ENCODE results near the gene DYNC1H1.
"Not testable (repeated sequence)": the region's sequence is repeated elsewhere in the genome, so short reads cannot be mapped to it uniquely, and the experiment has no call there.

Gene DYNC1H1

GRCh38 chr14:102058961-102059360 lies 94.6 kb downstream of the DYNC1H1 start:
- Histone ChIP-seq H3K9me3 (ENCODE audit: control insufficient read depth, insufficient read depth, low read length) (no peaks in the 10 kb centered on the region), H3K79me2 (ENCODE audit: control insufficient read depth, low read length) (no peaks in the 10 kb centered on the region), H3K27ac (ENCODE audit: low read depth, low read length) (no peak overlapping the region), H3F3A (ENCODE audit: control insufficient read depth, insufficient read depth) (no peaks in the 10 kb centered on the region), H3K4me3 (ENCODE audit: low read length) (no peak overlapping the region), H3K4me1 (ENCODE audit: control insufficient read depth, low read length) (no peaks in the 10 kb centered on the region), H3K36me3 (ENCODE audit: control insufficient read depth, low read length) (peaks cover 4% of the 10 kb centered on the region; the same call in 1 of the 2 replicates), H4K20me1 (ENCODE audit: control insufficient read depth, insufficient read depth, low read depth, low read length) (no peaks in the 10 kb centered on the region), H3K9me2 (replicated peaks; ENCODE audit: control insufficient read depth, low read length) (no peaks in the 10 kb centered on the region), H3K27me3 (ENCODE audit: control insufficient read depth, low read length) (no peaks in the 10 kb centered on the region; the same call in 1 of the 2 replicates), H3K4me2 (ENCODE audit: low read length) (no peak overlapping the region)
- TF ChIP-seq CTCF (IDR thresholded peaks at IDR 0.05; ENCODE audit: low read depth, low read length, poor library complexity, severe bottlenecking) (no peak), EZH2phosphoT487 (IDR thresholded peaks at IDR 0.05; ENCODE audit: borderline replicate concordance, low read length) (no peak)

- H3K79me2 ChIP-seq (ENCODE audit: control insufficient read depth, low read length): no peaks in the 10 kb centered on the region
- no peak overlapping the region for H3K4me3 ChIP-seq (ENCODE audit: low read length)
- H3K4me2 ChIP-seq (ENCODE audit: low read length): no peak overlapping the region
- no peaks in the 10 kb centered on the region for H4K20me1 ChIP-seq (ENCODE audit: control insufficient read depth, insufficient read depth, low read depth, low read length)
- H3K9me2 ChIP-seq (replicated peaks; ENCODE audit: control insufficient read depth, low read length): no peaks in the 10 kb centered on the region
- no peaks in the 10 kb centered on the region for H3K36me3 ChIP-seq (ENCODE audit: control insufficient read depth, low read length)
- H3K4me1 ChIP-seq (ENCODE audit: control insufficient read depth, low read length): no peaks in the 10 kb centered on the region
- no peaks in the 10 kb centered on the region for H3F3A ChIP-seq (ENCODE audit: control insufficient read depth, insufficient read depth)
- no peaks in the 10 kb centered on the region; the same call in 1 of the 2 replicates for H3K27me3 ChIP-seq (ENCODE audit: control insufficient read depth, low read length)
- TF ChIP-seq EZH2phosphoT487 (IDR thresholded peaks at IDR 0.05; ENCODE audit: borderline replicate concordance, low read length) (no peak), CTCF (IDR thresholded peaks at IDR 0.05; ENCODE audit: low read depth, low read length, poor library complexity, severe bottlenecking) (peak; percentile 58)
- H3K9me3 ChIP-seq (ENCODE audit: control insufficient read depth, insufficient read depth, low read length): no peaks in the 10 kb centered on the region
- H3K27ac ChIP-seq (ENCODE audit: low read depth, low read length): no peak overlapping the region
Measured at GRCh38 chr14:102063109-102063807, 98.9 kb downstream of the DYNC1H1 start.

- Histone ChIP-seq H4K20me1 (ENCODE audit: control insufficient read depth, insufficient read depth, low read depth, low read length) (no peaks in the 10 kb centered on the region), H3K27me3 (ENCODE audit: control insufficient read depth, low read length) (no peaks in the 10 kb centered on the region; the same call in 1 of the 2 replicates), H3K4me1 (ENCODE audit: control insufficient read depth, low read length) (no peaks in the 10 kb centered on the region), H3K36me3 (ENCODE audit: control insufficient read depth, low read length) (no peaks in the 10 kb centered on the region), H3K9me3 (ENCODE audit: control insufficient read depth, insufficient read depth, low read length) (no peaks in the 10 kb centered on the region), H3K27ac (ENCODE audit: low read depth, low read length) (no peak overlapping the region), H3K4me3 (ENCODE audit: low read length) (no peak overlapping the region), H3K4me2 (ENCODE audit: low read length) (no peak overlapping the region), H3K79me2 (ENCODE audit: control insufficient read depth, low read length) (no peaks in the 10 kb centered on the region), H3K9me2 (replicated peaks; ENCODE audit: control insufficient read depth, low read length) (no peaks in the 10 kb centered on the region), H3F3A (ENCODE audit: control insufficient read depth, insufficient read depth) (no peaks in the 10 kb centered on the region)
- TF ChIP-seq EZH2phosphoT487 (IDR thresholded peaks at IDR 0.05; ENCODE audit: borderline replicate concordance, low read length): no peak
- no peak for TF ChIP-seq CTCF (IDR thresholded peaks at IDR 0.05; ENCODE audit: low read depth, low read length, poor library complexity, severe bottlenecking)
Measured at GRCh38 chr14:102063808-102064429, 99.5 kb downstream of the DYNC1H1 start.

GRCh38 chr14:102064590-102064989 lies 100.2 kb downstream of the DYNC1H1 start:
- H3F3A ChIP-seq (ENCODE audit: control insufficient read depth, insufficient read depth); H3K27ac ChIP-seq (ENCODE audit: low read depth, low read length); H3K9me3 ChIP-seq (ENCODE audit: control insufficient read depth, insufficient read depth, low read length); H3K4me1 ChIP-seq (ENCODE audit: control insufficient read depth, low read length); H3K36me3 ChIP-seq (ENCODE audit: control insufficient read depth, low read length); H3K4me2 ChIP-seq (ENCODE audit: low read length); H3K9me2 ChIP-seq (replicated peaks; ENCODE audit: control insufficient read depth, low read length); H3K27me3 ChIP-seq (ENCODE audit: control insufficient read depth, low read length); H3K4me3 ChIP-seq (ENCODE audit: low read length); H3K79me2 ChIP-seq (ENCODE audit: control insufficient read depth, low read length); H4K20me1 ChIP-seq (ENCODE audit: control insufficient read depth, insufficient read depth, low read depth, low read length): not testable (repeated sequence)
